Naive thymus-derived CD8-positive, alpha-beta T cell (primary cell): Measurements from ENCODE around the gene YIPF5. TPM values are rescaled to one million over a fixed set of nuclear protein-coding genes. Genes with fewer than 3 reads are reported as not detected.

Experiments
- ATAC-seq, 2 donors: fragments of 150-1000 bp; cut with Tn5 transposase in 1 of 2; sonication (Bioruptor Pico), chemical (Tn5 transposase) in 1 of 2; 1 replicate in 1 of 2; 2 replicates in 1 of 2; pipeline ENCODE4 v1.10.0; 2021; ENCODE audit warnings: mild to moderate bottlenecking in 2 of 2, moderate library complexity in 2 of 2
- POLR2A ChIA-PET: fragments of 350-600 bp; sonication (Branson Sonifier 250); formaldehyde crosslinking; loops from one replicate; lab custom pipeline; 2021; ENCODE audit warnings: antibody characterized with exemption; lab: Charles Lee
- DNase-seq, 10 donors: peaks; one replicate each; pipeline versions ENCODE4 v3.0.0 to v3.0.0-alpha.2; 2020 to 2022
- H3K27ac Mint-ChIP-seq, 10 donors: one replicate each; pipeline ENCODE4 v1.8.0; 2020 to 2022; ENCODE audit warnings: mild to moderate bottlenecking in 10 of 10, mixed read lengths in 10 of 10, moderate library complexity in 4 of 10, inconsistent platforms in 1 of 10
- H3K27me3 Mint-ChIP-seq, 5 donors: one replicate each; pipeline ENCODE4 v1.8.0; 2021 to 2022; ENCODE audit warnings: mixed read lengths in 5 of 5
- H3K36me3 Mint-ChIP-seq, 3 donors: one replicate each; pipeline ENCODE4 v1.8.0; 2020 to 2022; ENCODE audit warnings: mixed read lengths in 3 of 3, mild to moderate bottlenecking in 2 of 3, inconsistent platforms in 1 of 3
- H3K4me1 Mint-ChIP-seq, 4 donors: one replicate each; pipeline ENCODE4 v1.8.0; 2021 to 2022; ENCODE audit warnings: mixed read lengths in 4 of 4
- H3K4me3 Mint-ChIP-seq, 10 donors: one replicate each; pipeline ENCODE4 v1.8.0; 2020 to 2022; ENCODE audit warnings: mild to moderate bottlenecking in 10 of 10, mixed read lengths in 10 of 10, moderate library complexity in 6 of 10, inconsistent platforms in 1 of 10
- H3K9me3 Mint-ChIP-seq, 9 donors: one replicate each; pipeline ENCODE4 v1.8.0; 2020 to 2022; ENCODE audit warnings: mixed read lengths in 9 of 9, mild to moderate bottlenecking in 3 of 9, inconsistent platforms in 1 of 9, moderate library complexity in 1 of 9
- polyA plus RNA-seq, 3 donors: library from polyadenylated mRNA; unstranded; fragments of 300-500 nt; fragmentation: Illumina TruSeq; gene quantifications; one replicate each; pipeline ENCODE4 v1.2.3, GENCODE V29; 2021
- total RNA-seq, 8 experiments: library from RNA in 2 of 8; stranded (reverse) in 2 of 8; gene quantifications; one replicate each; pipeline ENCODE4 v1.2.3 and lab custom pipeline; 2021 to 2026

Gene YIPF5
- total RNA-seq (10 to 100 TPM; 37.1 to 39.3 TPM), polyA plus RNA-seq (10 to 100 TPM; 53.4 to 62.2 (median 55.5) TPM), total RNA-seq (lab: John Stamatoyannopoulos, UW) (31.7 to 68.9 (median 53.6) reads per million in 6 experiments)

- peak; percentile 95 to 97 for ATAC-seq
- POLR2A ChIA-PET: interaction anchor here (0.5 to 3.3 kb wide), 7 partner anchors 11 to 1150 kb away, joined by 3 to 44 read pairs (median 3); partner anchors contain the start of gene NR3C1
- H3K4me1 Mint-ChIP-seq: peaks cover 16 to 48% (median 42%) of the 10 kb centered on the region in 4 donors
- DNase-seq: peak; percentile 90 to 99 (median 97)
- peaks cover 0 to 29% (median 9%) of the 10 kb centered on the region in 3 donors for H3K36me3 Mint-ChIP-seq
- peaks cover 0 to 6% (median 1%) of the 10 kb centered on the region in 5 donors for H3K27me3 Mint-ChIP-seq
- peak within 1 kb of the TSS; percentile 89 to 98 (median 92) for H3K4me3 Mint-ChIP-seq
- H3K27ac Mint-ChIP-seq: peak within 1 kb of the TSS; percentile 90 to 99 (median 95)
- H3K9me3 Mint-ChIP-seq: no peaks in the 10 kb centered on the region
These were observed at the start of gene YIPF5, which contains the start of gene KCTD16 for GRCh38 chr5:144170276-144171024. Gene YIPF5, minus strand, starts transcription at chr5:144170659. Its CDS starts 704 bp downstream, at chr5:144169955. Gene KCTD16, plus strand, starts transcription at chr5:144170873.

GRCh38 chr5:144219869-144220268, 49.4 kb upstream of the YIPF5 start:
- H3K27me3 Mint-ChIP-seq: peaks cover 2 to 27% (median 8%) of the 10 kb centered on the region in 5 donors
- no peak overlapping the region for H3K4me3 Mint-ChIP-seq
- ATAC-seq: no peak
- POLR2A ChIA-PET: no interaction called here
- no peaks in the 10 kb centered on the region for H3K36me3 Mint-ChIP-seq
- no peak for DNase-seq
- peak overlapping the region in 1 of 10 donors; percentile 22 for H3K27ac Mint-ChIP-seq
- no peaks in the 10 kb centered on the region for H3K4me1 Mint-ChIP-seq
- peaks cover 0 to 10% (median 0%) of the 10 kb centered on the region in 9 donors for H3K9me3 Mint-ChIP-seq

- no peaks in the 10 kb centered on the region for H3K36me3 Mint-ChIP-seq
- peaks cover 0 to 2% (median 0%) of the 10 kb centered on the region in 4 donors for H3K4me1 Mint-ChIP-seq
- no peaks in the 10 kb centered on the region for H3K9me3 Mint-ChIP-seq
- H3K27me3 Mint-ChIP-seq: peaks cover 23 to 56% (median 41%) of the 10 kb centered on the region in 5 donors
- H3K4me3 Mint-ChIP-seq: no peak overlapping the region
- no peak for ATAC-seq
- DNase-seq: no peak
- POLR2A ChIA-PET: no interaction called here
- no peak overlapping the region for H3K27ac Mint-ChIP-seq
These were observed 40.2 kb upstream of the YIPF5 start for GRCh38 chr5:144210655-144211054.

GRCh38 chr5:144209361-144209760, 38.9 kb upstream of the YIPF5 start:
- Mint-ChIP-seq H3K36me3 (no peaks in the 10 kb centered on the region), H3K27ac (no peak overlapping the region), H3K4me1 (peaks cover 0 to 12% (median 2%) of the 10 kb centered on the region in 4 donors), H3K4me3 (no peak overlapping the region), H3K9me3 (no peaks in the 10 kb centered on the region), H3K27me3 (peaks cover 27 to 62% (median 47%) of the 10 kb centered on the region in 5 donors)
- no peak for DNase-seq
- POLR2A ChIA-PET: no interaction called here
- no peak for ATAC-seq

- ATAC-seq (no peak), DNase-seq (no peak)
- Mint-ChIP-seq H3K4me3 (no peak overlapping the region), H3K27ac (no peak overlapping the region), H3K9me3 (no peaks in the 10 kb centered on the region), H3K27me3 (peaks cover 27 to 60% (median 44%) of the 10 kb centered on the region in 5 donors), H3K36me3 (no peaks in the 10 kb centered on the region), H3K4me1 (peaks cover 0 to 12% (median 2%) of the 10 kb centered on the region in 4 donors)
- POLR2A ChIA-PET: no interaction called here
These were observed 37.5 kb upstream of the YIPF5 start for GRCh38 chr5:144207875-144208444.

GRCh38 chr5:144206141-144206540, 35.7 kb upstream of the YIPF5 start:
- peaks cover 0 to 12% (median 2%) of the 10 kb centered on the region in 4 donors for H3K4me1 Mint-ChIP-seq
- no peak for ATAC-seq
- H3K27ac Mint-ChIP-seq: no peak overlapping the region
- no peaks in the 10 kb centered on the region for H3K9me3 Mint-ChIP-seq
- no peak for DNase-seq
- peaks cover 32 to 73% (median 52%) of the 10 kb centered on the region in 5 donors for H3K27me3 Mint-ChIP-seq
- POLR2A ChIA-PET: no interaction called here
- H3K36me3 Mint-ChIP-seq: no peaks in the 10 kb centered on the region
- no peak overlapping the region for H3K4me3 Mint-ChIP-seq

- Mint-ChIP-seq H3K4me3 (peak overlapping the region in 1 of 10 donors; percentile 27), H3K4me1 (peaks cover 0 to 12% (median 2%) of the 10 kb centered on the region in 4 donors), H3K9me3 (no peaks in the 10 kb centered on the region), H3K36me3 (no peaks in the 10 kb centered on the region), H3K27me3 (peaks cover 37 to 76% (median 50%) of the 10 kb centered on the region in 5 donors), H3K27ac (peak overlapping the region in 1 of 10 donors; percentile 42)
- no peak for DNase-seq
- POLR2A ChIA-PET: interaction anchor here (1.0 kb wide), 1 partner anchor 801 kb away, joined by 3 read pairs; no protein-coding TSS in a partner anchor
- no peak for ATAC-seq
These were observed 34.7 kb upstream of the YIPF5 start for GRCh38 chr5:144205141-144205551.

- peak; percentile 56 to 69 for ATAC-seq
- H3K27me3 Mint-ChIP-seq: peaks cover 41 to 77% (median 52%) of the 10 kb centered on the region in 5 donors
These were observed 33.5 kb upstream of the YIPF5 start for GRCh38 chr5:144203750-144204596.

GRCh38 chr5:144202726-144203125, 32.3 kb upstream of the YIPF5 start:
- Mint-ChIP-seq H3K36me3 (no peaks in the 10 kb centered on the region), H3K9me3 (no peaks in the 10 kb centered on the region), H3K27me3 (peaks cover 39 to 71% (median 52%) of the 10 kb centered on the region in 5 donors), H3K27ac (no peak overlapping the region), H3K4me1 (peaks cover 0 to 12% (median 2%) of the 10 kb centered on the region in 4 donors), H3K4me3 (no peak overlapping the region)
- DNase-seq (no peak), ATAC-seq (no peak)
- POLR2A ChIA-PET: no interaction called here

More at GRCh38 chr5:144203750-144204596, 33.5 kb upstream of the YIPF5 start:
- Mint-ChIP-seq H3K9me3 (no peaks in the 10 kb centered on the region), H3K4me3 (no peak overlapping the region), H3K27ac (no peak overlapping the region), H3K4me1 (peaks cover 0 to 12% (median 2%) of the 10 kb centered on the region in 4 donors), H3K36me3 (no peaks in the 10 kb centered on the region)
- DNase-seq: peak in 7 of 10 donors; percentile 8 to 51 (median 33)
- POLR2A ChIA-PET: interaction anchor here (1.0 kb wide), 1 partner anchor 800 kb away, joined by 3 read pairs; no protein-coding TSS in a partner anchor

- DNase-seq (no peak), ATAC-seq (no peak)
- POLR2A ChIA-PET: no interaction called here
- H3K9me3 Mint-ChIP-seq: no peaks in the 10 kb centered on the region
- H3K4me1 Mint-ChIP-seq: peaks cover 0 to 12% (median 2%) of the 10 kb centered on the region in 4 donors
- no peak overlapping the region for H3K27ac Mint-ChIP-seq
- peaks cover 33 to 65% (median 45%) of the 10 kb centered on the region in 5 donors for H3K27me3 Mint-ChIP-seq
- no peaks in the 10 kb centered on the region for H3K36me3 Mint-ChIP-seq
- no peak overlapping the region for H3K4me3 Mint-ChIP-seq
These were observed 31.6 kb upstream of the YIPF5 start for GRCh38 chr5:144202072-144202471.

GRCh38 chr5:144201588-144201987, 31.1 kb upstream of the YIPF5 start:
- Mint-ChIP-seq H3K4me3 (no peak overlapping the region), H3K27me3 (peaks cover 33 to 60% (median 40%) of the 10 kb centered on the region in 5 donors), H3K36me3 (no peaks in the 10 kb centered on the region), H3K9me3 (no peaks in the 10 kb centered on the region), H3K4me1 (peaks cover 0 to 12% (median 2%) of the 10 kb centered on the region in 4 donors), H3K27ac (no peak overlapping the region)
- DNase-seq: no peak
- POLR2A ChIA-PET: interaction anchor here (1.0 kb wide), 1 partner anchor 13 kb away, joined by 3 read pairs; no protein-coding TSS in a partner anchor
- ATAC-seq: no peak

- H3K4me3 Mint-ChIP-seq: no peak overlapping the region
- H3K27me3 Mint-ChIP-seq: peaks cover 15 to 28% (median 17%) of the 10 kb centered on the region in 5 donors
- POLR2A ChIA-PET: no interaction called here
- H3K4me1 Mint-ChIP-seq: no peaks in the 10 kb centered on the region
- H3K36me3 Mint-ChIP-seq: no peaks in the 10 kb centered on the region
- ATAC-seq (no peak), DNase-seq (no peak)
- peak overlapping the region in 1 of 10 donors; percentile 41 for H3K27ac Mint-ChIP-seq
- H3K9me3 Mint-ChIP-seq: no peaks in the 10 kb centered on the region
These were observed 27.9 kb upstream of the YIPF5 start for GRCh38 chr5:144198386-144198785.
